CD4-positive, alpha-beta T cell treated with Interleukin-6 at 100 ng/mL for 8 hours (primary cell): Measurements from ENCODE around the gene C19orf12.
"Not testable (repeated sequence)": the region's sequence is repeated elsewhere in the genome, so short reads cannot be mapped to it uniquely, and the experiment has no call there.

Experiments used
- DNase-seq: peaks from one replicate; pipeline ENCODE4 v3.0.0-alpha.2; 2020; ENCODE audit warnings: mixed read lengths, low spot score

Gene C19orf12

DNA sequence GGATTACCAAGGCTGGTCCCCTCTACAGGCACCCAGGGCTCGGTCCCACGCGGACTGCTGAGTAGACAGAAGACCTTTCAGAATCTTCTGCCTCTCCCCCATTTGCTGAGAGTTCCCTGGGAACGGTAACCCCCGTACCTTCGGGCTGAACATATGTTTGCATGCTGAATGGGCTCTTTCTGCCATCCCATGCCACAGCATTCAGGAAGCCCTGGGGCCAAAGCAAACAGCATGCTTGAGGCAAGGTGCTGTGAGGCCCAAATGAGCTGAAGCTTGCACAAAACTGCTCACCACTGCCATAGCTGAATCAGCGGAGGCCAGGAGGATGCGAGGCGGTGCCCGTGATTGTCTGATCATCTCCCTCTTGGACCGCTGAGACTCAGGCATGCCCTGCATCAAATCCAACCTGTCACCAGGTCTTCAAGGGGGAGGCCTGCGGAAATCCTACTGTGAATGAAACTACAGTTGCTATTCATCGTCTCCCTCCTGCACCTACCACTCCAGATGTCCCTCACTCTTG is 16.3 kb upstream of the C19orf12 start:
- no peak for DNase-seq

GRCh38 chr19:29727906-29728305 is 12.8 kb upstream of the C19orf12 start:
- DNase-seq: no peak

- no peak for DNase-seq
Measured at GRCh38 chr19:29724746-29725145, 9.7 kb upstream of the C19orf12 start.

GRCh38 chr19:29724102-29724641 is 9.1 kb upstream of the C19orf12 start:
- no peak for DNase-seq

DNA sequence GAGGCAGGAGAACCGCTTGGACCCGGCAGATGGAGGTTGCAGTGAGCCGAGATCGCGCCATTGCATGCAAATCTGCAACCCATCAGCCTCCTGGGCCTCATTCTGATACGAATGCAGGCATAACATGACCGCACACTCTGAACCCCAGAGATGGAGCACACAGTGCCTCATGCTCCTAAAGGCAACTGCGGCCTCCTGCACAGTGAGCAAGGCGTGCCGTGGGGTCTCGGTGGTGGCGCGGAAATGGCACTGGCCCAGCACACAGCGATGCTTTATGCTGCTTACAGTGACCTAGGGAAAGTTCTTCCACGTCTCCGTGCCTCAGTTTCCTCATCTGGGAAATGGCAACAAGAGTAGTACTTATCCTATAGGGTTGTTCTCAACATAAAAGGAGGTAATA is 2.0 kb upstream of the C19orf12 start:
- DNase-seq: no peak

- no peak for DNase-seq
Measured at GRCh38 chr19:29715701-29716581, 880 bp upstream of the C19orf12 start.

DNA sequence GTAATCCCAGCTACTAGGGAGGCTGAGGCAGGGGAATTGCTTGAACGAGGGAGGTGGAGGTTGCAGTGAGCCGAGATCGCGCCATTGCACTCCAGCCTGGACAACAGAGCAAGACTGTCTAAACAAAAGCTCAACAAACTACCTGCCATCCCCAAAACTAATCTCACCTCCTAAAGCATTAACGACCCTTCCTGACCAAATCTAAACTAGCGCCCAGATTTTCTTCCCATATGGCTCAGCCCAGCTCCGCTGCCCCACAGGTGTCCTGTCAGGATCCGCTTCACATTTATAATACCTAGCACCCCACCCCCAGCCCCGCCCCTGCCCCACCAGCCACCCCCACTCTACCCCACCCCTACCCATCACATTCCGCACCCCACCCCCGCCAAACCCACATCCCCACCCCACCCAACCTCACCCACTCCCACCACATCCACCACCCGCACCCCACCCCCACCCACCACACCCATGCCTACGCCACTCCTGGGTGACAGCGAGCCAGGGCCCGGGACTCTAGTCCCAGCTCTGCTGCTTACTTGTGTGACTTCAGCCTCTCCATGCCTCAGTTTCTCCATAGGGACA is 599 bp downstream of the C19orf12 start:
- DNase-seq: peak; percentile 78

GRCh38 chr19:29712744-29713516 is 2.1 kb downstream of the C19orf12 start:
- DNase-seq: no peak

DNA sequence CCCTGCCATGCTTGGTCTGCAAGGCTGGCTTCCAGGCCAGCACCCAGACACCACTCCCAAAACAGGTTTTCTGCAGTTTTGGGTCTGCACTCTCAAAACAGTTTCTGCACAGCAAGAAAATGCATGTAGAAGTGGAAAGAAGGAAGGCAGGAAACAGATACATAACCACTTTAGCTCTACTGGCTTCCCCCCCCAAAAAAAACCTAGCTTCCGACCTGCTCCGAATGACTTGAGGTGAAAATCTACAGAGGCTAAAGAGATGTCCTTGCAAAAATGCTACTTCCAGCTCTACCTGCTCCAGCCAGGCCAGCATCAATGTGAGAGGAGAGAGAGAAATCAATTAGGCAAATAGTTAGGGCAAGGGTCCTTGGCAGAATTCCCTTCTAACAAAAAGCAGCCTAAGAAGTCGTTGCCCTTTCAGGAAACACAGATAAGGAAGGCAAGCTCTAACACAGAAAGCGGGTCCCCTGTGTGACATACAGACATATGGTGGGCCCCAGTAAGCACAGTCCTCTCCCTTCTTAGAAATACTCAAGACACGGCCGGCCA is 3.4 kb downstream of the C19orf12 start:
- peak; percentile 29 for DNase-seq

DNA sequence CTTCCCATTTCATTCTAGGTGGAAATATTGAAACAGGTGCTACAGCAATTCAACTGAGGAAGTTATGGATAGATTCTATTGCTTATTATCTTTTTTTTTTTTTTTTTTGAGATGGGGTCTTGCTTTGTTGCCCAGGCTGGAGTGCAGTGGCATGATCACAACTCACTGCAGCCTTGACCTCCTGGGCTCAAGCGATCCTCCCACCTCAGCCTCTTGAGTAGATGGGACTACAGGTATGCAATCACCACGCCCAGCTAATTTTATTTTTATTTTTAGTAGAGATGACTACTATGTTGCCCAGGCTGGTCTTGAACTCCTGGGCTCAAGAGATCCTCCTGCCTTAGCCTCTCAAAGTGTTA is 5.6 kb downstream of the C19orf12 start:
- DNase-seq: not testable (repeated sequence)

DNA sequence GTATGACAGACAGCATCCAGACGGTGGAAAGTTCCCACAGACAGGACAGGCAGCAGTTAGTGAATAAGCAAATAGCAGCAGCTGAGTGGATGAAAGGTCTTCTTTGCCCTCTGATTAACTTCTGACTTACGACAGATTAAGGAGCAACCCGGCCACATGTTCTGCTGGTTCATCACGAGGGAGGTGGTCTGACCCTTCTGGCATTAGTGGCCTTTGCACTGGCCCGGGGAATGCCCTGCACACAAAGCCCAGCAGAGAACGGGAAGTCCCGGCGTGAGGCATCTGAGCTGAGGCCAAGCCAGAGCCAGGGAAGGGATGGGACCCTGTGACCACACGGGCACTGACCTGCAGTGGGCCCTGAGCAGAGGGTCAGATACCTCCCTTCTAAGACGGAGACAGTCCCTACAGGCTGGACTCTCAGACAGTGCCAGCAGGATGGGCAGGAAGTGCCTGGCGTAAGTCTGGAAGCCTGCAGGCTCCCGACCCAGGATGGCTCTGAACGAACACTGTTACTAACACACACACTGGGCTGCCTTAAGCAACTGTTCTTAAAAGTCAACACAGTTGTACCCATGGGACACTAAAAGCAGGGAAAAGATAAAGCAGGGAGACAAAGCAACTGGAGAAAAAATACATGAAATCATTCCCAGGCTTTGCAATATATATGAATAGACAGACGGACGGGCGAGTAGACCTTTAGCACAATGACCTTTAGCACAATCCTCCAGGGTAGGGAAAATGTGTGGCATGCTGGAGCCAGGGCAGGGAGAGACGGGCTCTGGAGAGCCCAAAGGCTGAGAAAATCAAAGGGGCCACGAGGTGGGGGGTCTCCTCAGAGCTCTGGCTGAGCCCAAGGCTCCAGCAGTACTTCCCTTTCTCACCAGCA is 6.3 kb downstream of the C19orf12 start:
- no peak for DNase-seq

DNA sequence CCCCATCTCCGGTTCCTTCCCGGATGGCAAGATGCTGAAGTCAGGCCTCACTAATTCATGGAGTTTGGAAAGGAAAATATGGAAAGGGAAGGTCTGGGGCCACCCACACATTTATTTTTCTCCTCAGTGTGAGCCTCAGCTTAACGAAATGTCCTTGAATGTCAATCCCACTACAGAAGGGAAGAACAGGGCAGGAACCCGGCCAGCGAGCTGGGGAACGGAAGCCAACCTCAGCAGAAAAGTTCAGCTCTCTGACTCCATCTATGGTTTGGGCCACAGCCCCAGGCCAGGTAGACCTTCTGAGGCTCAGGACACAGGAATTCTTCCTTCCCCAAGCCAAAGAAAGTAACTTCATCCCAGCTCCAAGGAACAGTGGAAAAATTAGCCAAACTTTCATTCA is 8.4 kb downstream of the C19orf12 start:
- no peak for DNase-seq

- no peak for DNase-seq
Measured at GRCh38 chr19:29705706-29706105, 9.4 kb downstream of the C19orf12 start.

- DNase-seq: no peak
Measured at GRCh38 chr19:29704562-29705558, 10.2 kb downstream of the C19orf12 start.

DNA sequence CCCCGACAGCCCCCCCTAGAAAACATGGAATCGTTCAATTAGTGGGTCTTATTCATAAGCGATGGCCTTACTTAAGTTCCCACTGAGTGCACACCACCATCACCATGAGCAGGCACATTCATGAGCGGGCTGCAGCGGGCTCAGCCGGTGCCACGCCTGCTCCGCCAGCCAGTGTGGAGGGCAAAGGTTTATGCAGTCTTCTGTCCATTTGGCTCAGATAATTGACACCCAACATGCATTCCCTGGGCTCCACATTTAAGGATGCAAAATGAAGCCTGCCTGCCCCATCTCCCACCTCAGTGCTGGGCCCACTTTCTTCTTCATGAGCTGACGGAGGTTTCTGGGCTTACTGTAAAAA is 12.1 kb downstream of the C19orf12 start:
- DNase-seq: no peak

DNA sequence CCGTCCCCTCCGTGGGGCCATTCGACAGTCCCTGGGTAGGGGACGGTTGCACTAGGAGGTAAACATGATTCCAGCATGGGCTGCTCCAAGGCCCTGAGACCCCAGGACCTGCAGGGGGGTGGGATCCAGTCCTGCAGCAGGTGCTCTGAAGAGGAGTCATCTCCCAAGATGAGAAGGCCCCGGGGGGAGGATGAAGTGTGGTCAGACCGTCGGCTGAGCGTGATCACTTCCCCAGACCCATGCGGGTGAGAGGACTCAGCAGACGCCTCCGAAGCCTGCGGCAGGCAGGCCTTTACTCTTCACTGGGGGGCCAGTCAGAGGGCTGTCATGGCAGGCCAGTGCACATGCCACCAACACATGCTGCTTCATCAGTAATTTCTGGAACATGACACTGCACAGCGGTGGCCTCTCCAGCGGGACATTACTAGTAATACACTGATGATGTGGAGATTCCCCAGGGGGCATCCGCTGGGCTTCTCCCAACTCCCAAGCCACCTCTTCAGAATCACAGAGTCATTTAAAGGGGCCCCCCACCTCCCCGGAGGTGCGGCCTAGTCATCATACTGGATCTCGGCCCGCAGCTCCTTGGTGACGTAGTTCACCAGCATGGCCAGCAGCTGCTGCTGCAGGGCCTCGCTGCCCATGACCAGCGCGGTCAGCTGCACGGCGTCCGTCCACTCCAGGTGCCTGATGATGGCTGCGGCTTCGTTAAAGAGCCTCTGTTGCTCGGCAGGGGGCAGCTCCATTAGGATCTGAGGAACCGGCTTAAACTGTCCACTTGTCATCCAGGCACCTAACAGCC is 12.7 kb downstream of the C19orf12 start:
- no peak for DNase-seq

GRCh38 chr19:29700498-29700897 is 14.6 kb downstream of the C19orf12 start:
- no peak for DNase-seq

DNA sequence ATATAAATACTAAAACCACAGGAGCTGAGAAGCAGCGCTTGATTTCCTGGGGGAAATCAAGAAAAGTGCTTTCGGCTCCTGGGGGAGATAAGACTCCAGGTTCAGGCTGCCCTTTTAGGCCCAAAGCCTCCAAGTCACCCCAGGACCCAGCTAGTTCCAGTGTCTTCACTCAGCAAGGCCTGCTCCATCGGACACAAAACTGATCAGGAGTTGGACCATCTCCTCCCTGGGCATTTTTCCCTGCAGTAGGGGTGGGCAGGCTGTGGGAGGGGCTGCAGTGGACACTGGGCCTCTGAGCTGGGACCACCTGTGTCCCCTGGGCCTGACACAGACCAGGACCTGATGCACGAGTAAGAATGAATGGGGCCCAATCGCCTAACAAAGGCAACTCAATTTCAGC is 15.2 kb downstream of the C19orf12 start:
- DNase-seq: no peak
